ENCODE measurements around the gene LIG4. TPM values are rescaled to one million over a fixed set of nuclear protein-coding genes. Genes with fewer than 3 reads are reported as not detected.
A peak's percentile ranks its signal among the peaks of the same experiment; 100 is the strongest.

Gene LIG4
- total and polyA plus RNA-seq, 9 of the 15 experiments (the other 6 are each of a cell fraction or from before 2014, with no cell fraction given): 1.5 to 7.8 (median 5.1) TPM

- no peak for TF ChIP-seq FOXJ3 (CRISPR knock-in tag; IDR thresholded peaks at IDR 0.05)
- TF ChIP-seq ZNF133 (CRISPR knock-in tag; IDR thresholded peaks at IDR 0.05): no peak
- no peak for TF ChIP-seq PYGO2 (tag; IDR thresholded peaks at IDR 0.05)
- no peak for TF ChIP-seq ZBTB33 (CRISPR knock-in tag; IDR thresholded peaks at IDR 0.05)
- TF ChIP-seq THRAP3 (IDR thresholded peaks at IDR 0.05; ENCODE audit: borderline replicate concordance): no peak
- no peak for TF ChIP-seq RUNX1 (IDR thresholded peaks at IDR 0.05; ENCODE audit: low read depth)
- no peak for TF ChIP-seq MLLT1 (IDR thresholded peaks at IDR 0.05)
- no peak for TF ChIP-seq ZNF121 (CRISPR knock-in tag; conservative IDR thresholded peaks at IDR 0.05)
- TF ChIP-seq NR2F6 (CRISPR knock-in tag; IDR thresholded peaks at IDR 0.05): no peak
- no peak for TF ChIP-seq HES1 (IDR thresholded peaks at IDR 0.05; ENCODE audit: low read depth)
- TF ChIP-seq AFF1 (IDR thresholded peaks at IDR 0.05; ENCODE audit: low read depth in 1 of 2, partially characterized antibody in 2 of 2): no peak
- TF ChIP-seq TFAP4 (CRISPR knock-in tag; IDR thresholded peaks at IDR 0.05; ENCODE audit: borderline replicate concordance): peak; percentile 99
- TF ChIP-seq CEBPZ (IDR thresholded peaks at IDR 0.05; ENCODE audit: borderline replicate concordance, low read depth, low read length): no peak
- TF ChIP-seq SRSF7 (optimal IDR thresholded peaks at IDR 0.05; ENCODE audit: low read depth, low read length): no peak
- no peak for TF ChIP-seq E2F3 (CRISPR knock-in tag; IDR thresholded peaks at IDR 0.05)
- no peak for TF ChIP-seq ZNF561 (CRISPR knock-in tag; conservative IDR thresholded peaks at IDR 0.05)
Observed at GRCh38 chr13:108215436-108215835, at the start of gene LIG4 (continued).
